Measurements from ENCODE around the gene IKZF2. TPM values are rescaled to one million over a fixed set of nuclear protein-coding genes. Genes with fewer than 3 reads are reported as not detected.

IKZF2 gene
- total RNA-seq, 2 experiments from 2014 or later = 20.0 to 45.1 TPM

- BruUV-seq (replicated peaks) = no TSS peak
- no peaks in the 10 kb centered on the region for H3K9me3 ChIP-seq (ENCODE audit: low read length)
- ChIA-PET CTCF (ENCODE audit: unreplicated experiment) (no interaction called here), POLR2A (interaction anchor here (0.7 to 1.5 kb wide), 3 partner anchors 13 to 26 kb away, joined by 3 to 4 read pairs (median 3); no protein-coding TSS in a partner anchor)
- DNase-seq (ENCODE audit: low spot score) = no peak
- H4K20me1 ChIP-seq (ENCODE audit: insufficient read depth, low read length) = no peaks in the 10 kb centered on the region
- no peak for TF ChIP-seq CTCF (conservative IDR thresholded peaks at IDR 0.05; ENCODE audit: low read length)
- no peak for TF ChIP-seq EZH2phosphoT487 (IDR thresholded peaks at IDR 0.05; ENCODE audit: borderline replicate concordance, low read depth, low read length)
- intact Hi-C loops (cut with micrococcal nuclease; ENCODE audit: unreplicated experiment) = no loop called here
- H2AFZ ChIP-seq (ENCODE audit: low read length) = no peak overlapping the region
- H3K4me1 ChIP-seq (ENCODE audit: insufficient read depth, low read length, poor library complexity, severe bottlenecking) = no peaks in the 10 kb centered on the region
- H3K4me3 ChIP-seq (ENCODE audit: low read depth, low read length, poor library complexity, severe bottlenecking) = no peak overlapping the region
- no peak overlapping the region for H3K4me2 ChIP-seq (ENCODE audit: low read length)
- H3K27ac ChIP-seq (ENCODE audit: low read depth, low read length, poor library complexity, severe bottlenecking) = no peak overlapping the region
- H3K79me2 ChIP-seq (ENCODE audit: insufficient read depth, low read depth, low read length) = no peaks in the 10 kb centered on the region
- H3K36me3 ChIP-seq (ENCODE audit: insufficient read depth, low read length) = no peaks in the 10 kb centered on the region
- H3K9me2 ChIP-seq (ENCODE audit: insufficient read depth, low read length) = no peaks in the 10 kb centered on the region
These were observed 198.1 kb downstream of the IKZF2 start for GRCh38 chr2:212953170-212953920.

- Histone ChIP-seq H3K36me3 (ENCODE audit: insufficient read depth, low read length) (no peaks in the 10 kb centered on the region), H4K20me1 (ENCODE audit: insufficient read depth, low read length) (no peaks in the 10 kb centered on the region), H3K9me2 (ENCODE audit: insufficient read depth, low read length) (no peaks in the 10 kb centered on the region), H3K27ac (ENCODE audit: low read depth, low read length, poor library complexity, severe bottlenecking) (no peak overlapping the region), H3K4me1 (ENCODE audit: insufficient read depth, low read length, poor library complexity, severe bottlenecking) (no peaks in the 10 kb centered on the region), H3K9me3 (ENCODE audit: low read length) (no peaks in the 10 kb centered on the region), H3K4me2 (ENCODE audit: low read length) (no peak overlapping the region), H3K79me2 (ENCODE audit: insufficient read depth, low read depth, low read length) (no peaks in the 10 kb centered on the region), H2AFZ (ENCODE audit: low read length) (no peak overlapping the region), H3K4me3 (ENCODE audit: low read depth, low read length, poor library complexity, severe bottlenecking) (no peak overlapping the region)
- no TSS peak for BruUV-seq (replicated peaks)
- intact Hi-C loops (cut with micrococcal nuclease; ENCODE audit: unreplicated experiment) = no loop called here
- ChIA-PET CTCF (ENCODE audit: unreplicated experiment) (no interaction called here), POLR2A (interaction anchor here (0.6 to 0.7 kb wide), 3 partner anchors 21 to 1264 kb away, joined by 3 to 6 read pairs (median 4); no protein-coding TSS in a partner anchor)
- DNase-seq (ENCODE audit: low spot score) = no peak
- no peak for TF ChIP-seq EZH2phosphoT487 (IDR thresholded peaks at IDR 0.05; ENCODE audit: borderline replicate concordance, low read depth, low read length)
- no peak for TF ChIP-seq CTCF (conservative IDR thresholded peaks at IDR 0.05; ENCODE audit: low read length)
These were observed 201.6 kb downstream of the IKZF2 start for GRCh38 chr2:212949786-212950185.

Other genes starting within 250 kb of the IKZF2 start
- 16.6 and 24.2 TPM in 2 replicates for gene SPAG16, start 132.9 kb upstream of the IKZF2 start, total RNA-seq (2014; rRNA removed; shearing (Covaris generic))
- gene SPAG16, start 132.9 kb upstream of the IKZF2 start, total RNA-seq (2022) = 18.9 and 22.1 TPM in 2 replicates

Measured in OCI-LY7 (cell line).